ENCODE measurements around the gene RILPL2. TPM values are rescaled to one million over a fixed set of nuclear protein-coding genes. Genes with fewer than 3 reads are reported as not detected.

The RILPL2 gene
- total and polyA plus RNA-seq, 2 experiments from 2014 or later, result 1.4 to 2.0 TPM

GRCh38 chr12:123384318-123384993, 52.0 kb downstream of the RILPL2 start:
- no peak for TF ChIP-seq ZNF114 (CRISPR knock-in tag; IDR thresholded peaks at IDR 0.05)
- no peak for TF ChIP-seq CREB1 (CRISPR knock-in tag; IDR thresholded peaks at IDR 0.05; ENCODE audit: low read depth)
- Histone ChIP-seq H3K79me2 (replicated peaks; ENCODE audit: insufficient read depth) (peaks cover 27% of the 10 kb centered on the region), H3K4me2 (peak overlapping the region; percentile 90), H3K4me1 (ENCODE audit: insufficient read depth) (peaks cover 14% of the 10 kb centered on the region; the same call in 1 of the 2 replicates), H2AFZ (peak overlapping the region; percentile 52), H3F3A (replicated peaks; ENCODE audit: low read depth) (peaks cover 21% of the 10 kb centered on the region), H3K4me3 (peak overlapping the region; percentile 98), H3K27ac (ENCODE audit: low read depth) (peak overlapping the region; percentile 86), H4K20me1 (replicated peaks; ENCODE audit: insufficient read depth) (peaks cover 15% of the 10 kb centered on the region), H3K36me3 (ENCODE audit: insufficient read depth) (no peaks in the 10 kb centered on the region), H3K9me2 (ENCODE audit: insufficient read depth) (no peaks in the 10 kb centered on the region), H3K27me3 (ENCODE audit: insufficient read depth) (peaks cover 20% of the 10 kb centered on the region)
- ATAC-seq, result peak; percentile 2
- Mint-ChIP-seq H3K4me3 (peak overlapping the region; percentile 93), H3K27ac (peak overlapping the region; percentile 62; the same call in 1 of the 2 replicates), H3K27me3 (ENCODE audit: insufficient read depth, low read depth, poor library complexity) (peaks cover 29% of the 10 kb centered on the region), H3K36me3 (ENCODE audit: low read depth) (no peaks in the 10 kb centered on the region; the same call in 2 of the 3 replicates), H3K9me3 (0 out of 3 replicates have a peak, but pooled peaks cover 3% of the 10 kb centered on the region), H3K4me1 (peaks cover 13% of the 10 kb centered on the region)
- peak; percentile 34 for DNase-seq (ENCODE audit: low spot score)

GRCh38 chr12:123382684-123383083, 53.8 kb downstream of the RILPL2 start:
- Mint-ChIP-seq H3K9me3 (0 out of 3 replicates have a peak, but pooled peaks cover 3% of the 10 kb centered on the region), H3K4me1 (peaks cover 6% of the 10 kb centered on the region; the same call in 2 of the 3 replicates), H3K36me3 (ENCODE audit: low read depth) (no peaks in the 10 kb centered on the region; the same call in 2 of the 3 replicates), H3K27me3 (ENCODE audit: insufficient read depth, low read depth, poor library complexity) (peaks cover 26% of the 10 kb centered on the region), H3K4me3 (peak overlapping the region; percentile 93), H3K27ac (0 out of 2 replicates have a peak overlapping the region, but pooled peaks have one; percentile 44)
- peaks cover 13% of the 10 kb centered on the region for H3F3A ChIP-seq (replicated peaks; ENCODE audit: low read depth)
- H4K20me1 ChIP-seq (replicated peaks; ENCODE audit: insufficient read depth), result peaks cover 8% of the 10 kb centered on the region; the same call in 1 of the 2 replicates
- DNase-seq (ENCODE audit: low spot score) (no peak), ATAC-seq (no peak)
- no peak for TF ChIP-seq STAT1 (IDR thresholded peaks at IDR 0.05; ENCODE audit: unreplicated experiment)
- no peak overlapping the region for H2AFZ ChIP-seq
- H3K79me2 ChIP-seq (replicated peaks; ENCODE audit: insufficient read depth), result peaks cover 26% of the 10 kb centered on the region
- H3K4me1 ChIP-seq (ENCODE audit: insufficient read depth), result peaks cover 7% of the 10 kb centered on the region; the same call in 1 of the 2 replicates
- H3K27ac ChIP-seq (ENCODE audit: low read depth), result peak overlapping the region; percentile 84; the same call in 1 of the 2 replicates
- H3K27me3 ChIP-seq (ENCODE audit: insufficient read depth), result peaks cover 13% of the 10 kb centered on the region
- no peaks in the 10 kb centered on the region for H3K36me3 ChIP-seq (ENCODE audit: insufficient read depth)
- H3K9me2 ChIP-seq (ENCODE audit: insufficient read depth), result no peaks in the 10 kb centered on the region
- H3K4me3 ChIP-seq, result peak overlapping the region; percentile 53
- peak overlapping the region; percentile 76 for H3K4me2 ChIP-seq

DNA sequence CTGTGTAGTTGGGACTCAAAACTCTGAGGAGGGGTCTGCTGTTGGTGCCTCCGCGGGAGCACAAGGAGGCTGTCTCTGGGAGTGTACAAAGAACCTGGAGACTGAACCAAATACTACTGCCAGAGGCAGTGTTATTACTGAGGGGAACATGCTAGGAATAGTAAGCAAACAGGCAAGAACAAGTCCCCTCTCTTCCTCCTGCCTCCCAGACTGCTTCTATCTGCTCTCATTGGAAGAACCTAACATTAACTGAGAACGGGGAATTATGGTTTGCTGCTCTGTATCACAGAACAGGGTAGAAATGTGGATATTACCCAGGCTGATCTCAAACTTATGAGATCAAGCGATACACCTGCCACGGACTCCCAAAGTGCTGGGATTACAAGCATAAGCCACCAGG, 57.1 kb downstream of the RILPL2 start:
- Mint-ChIP-seq H3K9me3 (0 out of 3 replicates have a peak, but pooled peaks cover 3% of the 10 kb centered on the region), H3K27me3 (ENCODE audit: insufficient read depth, low read depth, poor library complexity) (peaks cover 9% of the 10 kb centered on the region), H3K36me3 (ENCODE audit: low read depth) (no peaks in the 10 kb centered on the region), H3K4me1 (0 out of 3 replicates have a peak, but pooled peaks cover 2% of the 10 kb centered on the region), H3K4me3 (no peak overlapping the region), H3K27ac (no peak overlapping the region)
- no peaks in the 10 kb centered on the region for H3K79me2 ChIP-seq (replicated peaks; ENCODE audit: insufficient read depth)
- ATAC-seq (no peak), DNase-seq (ENCODE audit: low spot score) (no peak)
- no peak overlapping the region for H3K27ac ChIP-seq (ENCODE audit: low read depth)
- H3F3A ChIP-seq (replicated peaks; ENCODE audit: low read depth), result peaks cover 3% of the 10 kb centered on the region; the same call in 1 of the 2 replicates
- H3K4me3 ChIP-seq, result no peak overlapping the region
- H3K4me2 ChIP-seq, result no peak overlapping the region
- no peak overlapping the region for H2AFZ ChIP-seq
- no peaks in the 10 kb centered on the region for H4K20me1 ChIP-seq (replicated peaks; ENCODE audit: insufficient read depth)
- H3K27me3 ChIP-seq (ENCODE audit: insufficient read depth), result no peaks in the 10 kb centered on the region
- H3K4me1 ChIP-seq (ENCODE audit: insufficient read depth), result no peaks in the 10 kb centered on the region
- H3K9me2 ChIP-seq (ENCODE audit: insufficient read depth), result no peaks in the 10 kb centered on the region
- no peaks in the 10 kb centered on the region for H3K36me3 ChIP-seq (ENCODE audit: insufficient read depth)
- no peak for TF ChIP-seq NANOG (IDR thresholded peaks at IDR 0.05; ENCODE audit: borderline replicate concordance)
- no peak for TF ChIP-seq REST (IDR thresholded peaks at IDR 0.05; ENCODE audit: unreplicated experiment)
- TF ChIP-seq EZH2 (IDR thresholded peaks at IDR 0.05; ENCODE audit: low read depth, unreplicated experiment), result no peak
- TF ChIP-seq ZNF114 (CRISPR knock-in tag; IDR thresholded peaks at IDR 0.05), result no peak
- TF ChIP-seq ZNF331 (CRISPR knock-in tag; IDR thresholded peaks at IDR 0.05; ENCODE audit: low read depth), result no peak

Measured in GM23338 (cell line).